Activated CD4-positive, alpha-beta T cell treated with anti-CD3 and anti-CD28 coated beads for 36 hours (primary cell): ENCODE measurements around the gene SLC22A17. TPM values are rescaled to one million over a fixed set of nuclear protein-coding genes. Genes with fewer than 3 reads are reported as not detected.
"Not testable (repeated sequence)": the region's sequence is repeated elsewhere in the genome, so short reads cannot be mapped to it uniquely, and the experiment has no call there.

Source experiments
- ATAC-seq: fragments of 200-7000 bp; cut with Tn5 transposase; one replicate; pipeline ENCODE4 v1.10.0; 2021; ENCODE audit warnings: mild to moderate bottlenecking, moderate library complexity
- CTCF ChIA-PET: fragments of 350-600 bp; sonication (Branson Sonifier 250); formaldehyde crosslinking; loops from one replicate; lab custom pipeline; 2021; ENCODE audit warnings: antibody characterized with exemption; lab: Charles Lee
- POLR2A ChIA-PET: fragments of 350-600 bp; sonication (Branson Sonifier 250); formaldehyde crosslinking; loops from one replicate; lab custom pipeline; 2021; ENCODE audit warnings: antibody characterized with exemption, inconsistent platforms; lab: Charles Lee
- DNase-seq: peaks from one replicate; pipeline ENCODE4 v3.0.0-alpha.2; 2020
- H3K27ac Mint-ChIP-seq: one replicate; pipeline ENCODE4 v1.8.0; 2021; ENCODE audit warnings: mixed read lengths
- H3K27me3 Mint-ChIP-seq: one replicate; pipeline ENCODE4 v1.8.0; 2021; ENCODE audit warnings: mixed read lengths
- H3K36me3 Mint-ChIP-seq: one replicate; pipeline ENCODE4 v1.8.0; 2021; ENCODE audit warnings: low read depth, mixed read lengths
- H3K4me1 Mint-ChIP-seq: one replicate; pipeline ENCODE4 v1.8.0; 2021; ENCODE audit warnings: mixed read lengths
- H3K4me3 Mint-ChIP-seq: one replicate; pipeline ENCODE4 v1.8.0; 2021; ENCODE audit warnings: mild to moderate bottlenecking, moderate library complexity, mixed read lengths
- H3K9me3 Mint-ChIP-seq: one replicate; pipeline ENCODE4 v1.8.0; 2021; ENCODE audit warnings: low read depth, mixed read lengths
- intact Hi-C, 2 experiments: fragments of 100-400 bp; cut with DNase I in 1 of 2; cut with micrococcal nuclease in 1 of 2; formaldehyde crosslinking; loops; one replicate each; pipeline versions ENCODE4 v1.14.2 to v1.15.1; 2022 to 2024; cut with DNase I, micrococcal nuclease
- total RNA-seq, 2 experiments: library from RNA; stranded (reverse); gene quantifications; one replicate each; pipeline ENCODE4 v1.2.3, GENCODE V29; 2021

Gene SLC22A17
- total RNA-seq, 2 experiments from 2014 or later, result 4.7 to 5.3 TPM

GRCh38 chr14:23388996-23389395, 36.3 kb upstream of the SLC22A17 start:
- intact Hi-C loops, result no loop called here
- CTCF ChIA-PET, result no interaction called here

DNA sequence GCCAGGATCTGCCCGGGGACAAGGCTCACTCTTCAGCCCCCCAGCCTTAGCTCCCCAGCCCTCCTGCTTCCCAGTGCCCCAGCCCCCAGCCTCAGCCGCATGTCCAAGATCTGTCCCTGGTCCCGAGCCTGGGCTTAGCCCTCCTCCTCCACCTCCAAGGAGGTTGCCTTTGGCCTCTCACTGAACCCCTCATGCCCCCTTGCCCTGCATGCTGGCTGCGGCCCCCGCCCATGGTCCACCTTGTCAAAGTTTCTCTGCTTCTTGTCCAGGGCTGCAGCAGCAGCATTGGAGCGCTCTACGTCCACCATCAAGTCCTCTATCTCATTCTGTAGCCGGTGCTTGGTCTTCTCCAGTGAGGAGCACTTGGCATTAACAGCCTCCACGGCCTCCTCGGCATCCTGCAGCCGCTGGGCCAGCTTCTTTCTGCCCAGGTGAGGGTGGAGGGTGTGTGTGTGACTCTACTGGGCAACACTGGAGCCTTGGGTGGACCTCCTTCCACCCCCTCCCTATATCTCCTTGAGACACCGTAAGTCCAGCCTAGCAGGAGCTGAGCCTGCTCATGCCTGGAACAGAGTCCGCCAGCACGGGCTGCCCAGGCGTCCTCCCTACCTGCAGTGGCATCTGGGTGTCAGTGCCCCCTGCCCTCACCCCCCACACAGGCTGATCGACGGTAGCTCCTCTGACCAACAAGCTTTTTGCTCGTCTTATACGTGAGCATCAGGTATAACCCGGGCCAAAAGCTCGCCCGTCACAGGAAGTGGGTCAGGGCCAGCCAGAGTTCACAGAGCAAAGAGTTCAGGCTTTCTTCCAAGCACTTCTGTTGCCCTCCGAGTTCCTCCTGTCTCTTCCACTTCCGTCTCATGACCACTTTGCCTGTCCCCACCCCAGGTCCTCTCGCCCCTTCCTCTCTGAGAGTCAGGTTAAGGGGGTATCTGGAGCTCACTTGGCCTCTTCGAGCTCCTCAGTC, 35.5 kb upstream of the SLC22A17 start:
- Mint-ChIP-seq H3K27me3 (no peaks in the 10 kb centered on the region), H3K9me3 (no peaks in the 10 kb centered on the region), H3K4me3 (no peak overlapping the region), H3K36me3 (no peaks in the 10 kb centered on the region), H3K27ac (no peak overlapping the region), H3K4me1 (no peaks in the 10 kb centered on the region)
- DNase-seq (no peak), ATAC-seq (no peak)
- CTCF ChIA-PET, result interaction anchor here (1.0 kb wide), 1 partner anchor 267 kb away, joined by 3 read pairs; no protein-coding TSS in a partner anchor
- intact Hi-C loops, result no loop called here
- POLR2A ChIA-PET, result no interaction called here

More at GRCh38 chr14:23388996-23389395, 36.3 kb upstream of the SLC22A17 start:
- no peaks in the 10 kb centered on the region for H3K9me3 Mint-ChIP-seq
- H3K4me1 Mint-ChIP-seq, result no peaks in the 10 kb centered on the region
- ATAC-seq, result no peak
- no peak for DNase-seq
- no peaks in the 10 kb centered on the region for H3K27me3 Mint-ChIP-seq
- no peaks in the 10 kb centered on the region for H3K36me3 Mint-ChIP-seq
- H3K27ac Mint-ChIP-seq, result no peak overlapping the region
- POLR2A ChIA-PET, result no interaction called here
- H3K4me3 Mint-ChIP-seq, result no peak overlapping the region

DNA sequence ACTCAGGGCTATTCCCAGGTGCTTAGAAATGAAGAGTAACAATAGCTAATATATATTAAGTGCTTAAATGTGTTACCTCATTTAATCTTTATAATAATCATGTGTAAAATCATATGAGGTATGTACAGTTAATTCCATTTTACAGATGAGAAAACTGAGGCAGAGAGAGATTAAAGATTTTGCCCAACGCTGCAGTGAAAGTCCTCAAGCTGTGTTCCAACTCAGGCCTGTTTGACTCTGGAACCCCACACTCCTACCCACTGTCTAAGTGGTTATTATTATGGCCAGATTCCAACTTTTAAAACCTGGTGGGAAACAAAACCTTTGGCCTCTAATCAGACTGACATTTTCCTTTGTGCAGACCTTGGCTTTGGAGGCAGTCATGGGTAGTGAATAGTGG, 34.3 kb upstream of the SLC22A17 start:
- ChIA-PET CTCF (interaction anchor here (0.5 to 1.0 kb wide), 2 partner anchors 174 to 266 kb away, joined by 3 read pairs; no protein-coding TSS in a partner anchor), POLR2A (no interaction called here)
- ATAC-seq (no peak), DNase-seq (no peak)
- intact Hi-C loops, result no loop called here
- H3K9me3 Mint-ChIP-seq, result no peaks in the 10 kb centered on the region
- H3K27me3 Mint-ChIP-seq, result peaks cover 2% of the 10 kb centered on the region
- H3K4me1 Mint-ChIP-seq, result no peaks in the 10 kb centered on the region
- no peaks in the 10 kb centered on the region for H3K36me3 Mint-ChIP-seq
- no peak overlapping the region for H3K27ac Mint-ChIP-seq
- H3K4me3 Mint-ChIP-seq, result no peak overlapping the region

DNA sequence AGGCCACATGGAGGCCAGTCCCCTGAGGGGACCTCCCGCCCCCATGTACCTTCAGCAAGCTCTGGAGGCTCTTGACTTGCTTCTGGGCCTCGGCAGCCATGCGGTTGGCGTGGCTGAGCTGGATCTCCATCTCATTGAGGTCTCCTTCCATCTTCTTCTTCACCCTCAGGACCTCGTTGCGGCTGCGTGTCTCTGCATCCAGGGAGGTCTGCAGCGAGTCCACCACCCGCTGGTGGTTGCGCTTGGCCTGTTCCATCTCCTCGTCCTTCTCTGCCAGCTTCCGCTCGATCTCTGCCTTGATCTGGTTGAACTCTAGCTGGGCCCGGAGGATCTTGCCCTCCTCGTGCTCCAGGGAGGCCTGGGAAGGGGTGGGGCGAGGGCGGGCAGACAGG, 33.6 kb upstream of the SLC22A17 start:
- ATAC-seq, H3K27me3 Mint-ChIP-seq, POLR2A ChIA-PET, H3K9me3 Mint-ChIP-seq, intact Hi-C loops, DNase-seq, H3K36me3 Mint-ChIP-seq, H3K27ac Mint-ChIP-seq, H3K4me3 Mint-ChIP-seq, H3K4me1 Mint-ChIP-seq: not testable (repeated sequence)
- CTCF ChIA-PET, result interaction anchor here (1.2 kb wide), 1 partner anchor 34 kb away, joined by 3 read pairs; the partner anchor contains the start of gene SLC22A17

DNA sequence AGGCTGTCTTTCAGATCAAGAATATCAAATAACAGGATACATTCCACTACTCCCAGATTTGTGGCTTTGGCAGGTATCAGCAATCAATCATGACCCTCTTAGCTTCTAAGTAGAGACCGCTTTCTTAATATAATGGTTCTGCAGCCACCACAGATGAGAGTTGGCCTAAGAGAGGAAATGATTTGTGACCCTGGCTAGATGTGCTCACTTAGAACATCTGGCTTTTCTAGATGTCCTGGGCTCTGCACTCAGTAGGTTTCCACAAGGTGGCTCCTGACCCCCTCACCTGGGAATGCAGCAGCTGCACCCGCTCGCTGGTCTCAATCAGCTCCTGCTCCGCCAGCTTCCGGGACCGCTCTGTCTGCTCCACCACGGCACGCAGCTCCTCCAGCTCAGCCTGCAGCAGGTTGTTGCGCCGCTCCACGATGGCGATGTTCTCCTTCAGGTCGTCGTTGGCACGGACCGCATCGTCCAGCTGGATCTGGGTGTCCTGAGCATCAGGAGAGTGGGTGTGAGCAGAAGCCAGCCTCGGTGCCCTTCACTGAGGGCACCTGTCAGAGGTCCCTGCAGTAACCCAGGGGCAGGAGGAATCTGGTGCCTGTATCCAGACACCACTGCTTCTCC, 33.1 kb upstream of the SLC22A17 start:
- intact Hi-C loops, result no loop called here
- CTCF ChIA-PET, result interaction anchor here (1.2 kb wide), 1 partner anchor 33 kb away, joined by 3 read pairs; the partner anchor contains the start of gene SLC22A17
- Mint-ChIP-seq H3K4me3 (no peak overlapping the region), H3K36me3 (no peaks in the 10 kb centered on the region), H3K27ac (no peak overlapping the region), H3K4me1 (no peaks in the 10 kb centered on the region), H3K27me3 (peaks cover 2% of the 10 kb centered on the region), H3K9me3 (no peaks in the 10 kb centered on the region)
- ATAC-seq, result no peak
- POLR2A ChIA-PET, result no interaction called here
- DNase-seq, result no peak

GRCh38 chr14:23385244-23385641, 32.6 kb upstream of the SLC22A17 start:
- no peaks in the 10 kb centered on the region for H3K9me3 Mint-ChIP-seq
- CTCF ChIA-PET, result interaction anchor here (1.2 kb wide), 1 partner anchor 33 kb away, joined by 3 read pairs; the partner anchor contains the start of gene SLC22A17

DNA sequence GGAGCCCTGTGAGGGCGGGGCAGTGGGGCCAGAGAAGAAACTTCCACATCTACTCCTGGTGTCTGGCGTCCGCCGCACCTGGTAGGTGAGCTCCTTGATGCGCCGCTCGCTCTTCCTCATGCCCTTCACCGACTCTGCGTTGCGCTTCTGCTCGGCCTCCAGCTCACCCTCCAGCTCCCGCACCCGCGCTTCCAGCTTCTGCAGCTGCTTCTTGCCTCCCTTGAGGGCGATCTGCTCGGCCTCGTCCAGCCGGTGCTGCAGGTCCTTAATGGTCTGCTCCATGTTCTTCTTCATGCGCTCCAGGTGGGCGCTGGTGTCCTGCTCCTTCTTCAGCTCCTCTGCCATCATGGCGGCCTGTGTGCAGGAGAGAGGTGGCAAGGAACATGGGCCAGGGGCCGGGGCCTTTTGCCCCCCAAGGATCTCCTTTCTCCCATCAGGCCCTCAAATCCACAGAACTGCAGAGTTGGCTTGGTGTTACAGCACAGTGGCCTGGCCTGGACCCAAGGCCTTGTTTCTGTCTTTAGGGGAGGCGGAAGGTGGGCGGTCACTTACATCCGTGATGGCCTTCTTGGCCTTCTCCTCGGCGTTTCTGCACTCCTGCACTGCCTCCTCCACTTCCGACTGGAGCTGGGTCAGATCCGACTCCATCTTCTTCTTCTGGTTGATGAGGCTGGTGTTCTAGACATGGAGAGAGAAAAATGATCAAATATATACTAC, 31.8 kb upstream of the SLC22A17 start:
- no peaks in the 10 kb centered on the region for H3K4me1 Mint-ChIP-seq
- H3K9me3 Mint-ChIP-seq, result no peaks in the 10 kb centered on the region
- intact Hi-C loops, result no loop called here
- no peak overlapping the region for H3K27ac Mint-ChIP-seq
- no peak for DNase-seq
- H3K4me3 Mint-ChIP-seq, result no peak overlapping the region
- ATAC-seq, result no peak
- CTCF ChIA-PET, result interaction anchor here (0.6 kb wide), 1 partner anchor 64 kb away, joined by 3 read pairs; no protein-coding TSS in a partner anchor
- peaks cover 2% of the 10 kb centered on the region for H3K27me3 Mint-ChIP-seq
- no peaks in the 10 kb centered on the region for H3K36me3 Mint-ChIP-seq
- POLR2A ChIA-PET, result interaction anchor here (0.5 kb wide), 1 partner anchor 151 kb away, joined by 5 read pairs; no protein-coding TSS in a partner anchor

More at GRCh38 chr14:23385244-23385641, 32.6 kb upstream of the SLC22A17 start:
- no peaks in the 10 kb centered on the region for H3K36me3 Mint-ChIP-seq
- POLR2A ChIA-PET, result interaction anchor here (0.5 kb wide), 1 partner anchor 151 kb away, joined by 5 read pairs; no protein-coding TSS in a partner anchor
- H3K27ac Mint-ChIP-seq, result no peak overlapping the region
- ATAC-seq (no peak), DNase-seq (no peak)
- intact Hi-C loops, result no loop called here
- H3K4me1 Mint-ChIP-seq, result no peaks in the 10 kb centered on the region
- peaks cover 2% of the 10 kb centered on the region for H3K27me3 Mint-ChIP-seq
- no peak overlapping the region for H3K4me3 Mint-ChIP-seq

DNA sequence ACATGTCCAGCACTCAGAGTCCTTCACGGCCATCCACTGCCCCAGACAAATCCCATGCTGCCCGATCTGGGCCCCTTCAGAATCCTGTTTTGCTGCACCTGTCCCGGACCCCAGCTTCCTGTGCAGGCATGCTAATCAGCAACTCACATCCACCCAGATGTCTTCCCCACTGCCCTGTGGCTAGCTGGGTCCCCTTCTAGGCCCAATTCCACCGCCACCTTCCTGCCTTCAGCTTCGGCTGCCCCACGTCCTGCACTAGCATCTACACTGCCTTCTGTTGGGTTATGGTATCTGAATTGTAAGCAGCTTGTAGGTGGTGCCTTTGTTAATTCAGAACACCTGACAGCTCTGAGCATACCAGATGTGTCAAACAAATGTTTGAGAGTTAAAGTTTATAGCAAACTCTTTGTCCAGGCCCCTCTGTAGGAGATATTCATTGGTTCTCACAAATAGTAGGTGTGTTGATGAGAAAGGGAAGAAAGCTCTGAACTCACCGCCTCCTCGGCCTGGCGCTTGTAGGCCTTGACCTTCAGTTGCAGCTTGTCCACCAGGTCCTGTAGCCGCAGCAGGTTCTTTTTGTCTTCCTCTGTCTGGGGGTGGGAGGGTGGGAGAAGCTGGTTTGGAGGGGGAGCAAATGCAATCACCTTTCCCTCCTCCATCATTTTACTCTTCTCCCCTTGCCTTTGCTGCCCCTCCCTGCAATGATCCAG, 30.2 kb upstream of the SLC22A17 start:
- ChIA-PET CTCF (interaction anchor here (0.7 to 1.3 kb wide), 5 partner anchors 11 to 57 kb away, joined by 3 to 5 read pairs (median 3); no protein-coding TSS in a partner anchor), POLR2A (no interaction called here)
- H3K36me3 Mint-ChIP-seq, result no peaks in the 10 kb centered on the region
- H3K27me3 Mint-ChIP-seq, result peaks cover 2% of the 10 kb centered on the region
- no peak overlapping the region for H3K4me3 Mint-ChIP-seq
- H3K27ac Mint-ChIP-seq, result no peak overlapping the region
- H3K4me1 Mint-ChIP-seq, result no peaks in the 10 kb centered on the region
- ATAC-seq, result no peak
- DNase-seq, result no peak
- intact Hi-C loops, result no loop called here
- no peaks in the 10 kb centered on the region for H3K9me3 Mint-ChIP-seq

- ATAC-seq, result no peak
Observed at GRCh38 chr14:23382276-23382675, 29.6 kb upstream of the SLC22A17 start.

GRCh38 chr14:23381871-23382270, 29.2 kb upstream of the SLC22A17 start:
- no peaks in the 10 kb centered on the region for H3K4me1 Mint-ChIP-seq
- CTCF ChIA-PET, result interaction anchor here (1.1 to 1.2 kb wide), 2 partner anchors 12 to 36 kb away, joined by 3 read pairs; no protein-coding TSS in a partner anchor
- H3K36me3 Mint-ChIP-seq, result no peaks in the 10 kb centered on the region
- H3K27ac Mint-ChIP-seq, result no peak overlapping the region
- no peak overlapping the region for H3K4me3 Mint-ChIP-seq
- intact Hi-C loops, result loop anchor here in 1 of 2 experiments (2.0 kb wide), 1 partner anchor 261 kb away; no protein-coding TSS in a partner anchor
- H3K27me3 Mint-ChIP-seq, result peaks cover 2% of the 10 kb centered on the region
- ATAC-seq, result no peak
- H3K9me3 Mint-ChIP-seq, result no peaks in the 10 kb centered on the region
- no peak for DNase-seq
- POLR2A ChIA-PET, result no interaction called here

More at GRCh38 chr14:23382276-23382675, 29.6 kb upstream of the SLC22A17 start:
- Mint-ChIP-seq H3K27me3 (peaks cover 2% of the 10 kb centered on the region), H3K4me3 (no peak overlapping the region), H3K9me3 (no peaks in the 10 kb centered on the region), H3K27ac (no peak overlapping the region), H3K36me3 (no peaks in the 10 kb centered on the region), H3K4me1 (no peaks in the 10 kb centered on the region)
- intact Hi-C loops, result no loop called here
- no peak for DNase-seq
- POLR2A ChIA-PET, result no interaction called here
- CTCF ChIA-PET, result interaction anchor here (0.9 to 1.3 kb wide), 4 partner anchors 11 to 56 kb away, joined by 3 to 5 read pairs (median 4); no protein-coding TSS in a partner anchor
